Fibroblast of the aortic adventitia (primary cell): ENCODE results near the gene CCNB3. TPM values are rescaled to one million over a fixed set of nuclear protein-coding genes. Genes with fewer than 3 reads are reported as not detected.

ENCODE experiments used
- DNase-seq: peaks from one replicate; pipeline ENCODE4 v3.0.0-alpha.2; 2010; ENCODE audit warnings: low read depth
- H3K4me3 ChIP-seq: 2 replicates; pipeline ENCODE4 v1.5.1; 2011; ENCODE audit warnings: low read depth, mild to moderate bottlenecking, control low read depth, low read length, moderate library complexity
- CTCF ChIP-seq: IDR thresholded peaks from 2 replicates; pipeline ENCODE4 v1.5.1; 2011; ENCODE audit warnings: mild to moderate bottlenecking, low read length, control low read depth, inconsistent platforms; ENCODE audit not compliant: insufficient read depth
- small RNA-seq: library from RNA; depleted of rRNA; stranded (forward); fragments of <200 nt; gene quantifications from one replicate; pipeline ENCODE3, GENCODE V24; 2012
- total RNA-seq: library from RNA; depleted of rRNA; stranded (reverse); fragments of >200 nt; gene quantifications from 2 replicates; pipeline ENCODE4 v1.2.3, GENCODE V29; 2012; ENCODE audit warnings: low replicate concordance

CCNB3 gene
- total RNA-seq, 1 donor, result 0.09 TPM

- DNase-seq, result no peak
- no peak for TF ChIP-seq CTCF
- no peak overlapping the region for H3K4me3 ChIP-seq
These were observed 189.3 kb downstream of the CCNB3 start for GRCh38 chrX:50393902-50394301.

Small RNA genes within 50 kb of the gene (small RNA-seq; reads per million reads assigned to genes)
- not detected for gene PYY3
- gene RF00019, result not detected

Other genes with a start within 250 kb of the CCNB3 start
- gene AKAP4, start 3.8 kb upstream of the CCNB3 start, total RNA-seq, result under 0.01 TPM in 1 of 2 replicates, not detected in the other